Subcutaneous adipose tissue (tissue), 4 donors: ENCODE measurements around the gene MYLK. TPM values are rescaled to one million over a fixed set of nuclear protein-coding genes. Genes with fewer than 3 reads are reported as not detected.

Experiments
- total RNA-seq, 4 donors: library from RNA; depleted of rRNA; stranded (reverse); fragments of >200 nt; gene quantifications; one replicate each; pipeline ENCODE4 v1.1.0, GENCODE V29; 2016
- TF ChIP-seq, protein P1 (sequence below): fragments of 450-650 bp; IDR thresholded peaks from one replicate; pipeline ENCODE4 v1.5.1; 2016; ENCODE audit warnings: low read depth, mild to moderate bottlenecking, control low read depth, antibody characterized with exemption, moderate library complexity

The MYLK gene
- total RNA-seq, 4 donors from 2014 or later, result 28.2 to 113 (median 58.3) TPM

DNA sequence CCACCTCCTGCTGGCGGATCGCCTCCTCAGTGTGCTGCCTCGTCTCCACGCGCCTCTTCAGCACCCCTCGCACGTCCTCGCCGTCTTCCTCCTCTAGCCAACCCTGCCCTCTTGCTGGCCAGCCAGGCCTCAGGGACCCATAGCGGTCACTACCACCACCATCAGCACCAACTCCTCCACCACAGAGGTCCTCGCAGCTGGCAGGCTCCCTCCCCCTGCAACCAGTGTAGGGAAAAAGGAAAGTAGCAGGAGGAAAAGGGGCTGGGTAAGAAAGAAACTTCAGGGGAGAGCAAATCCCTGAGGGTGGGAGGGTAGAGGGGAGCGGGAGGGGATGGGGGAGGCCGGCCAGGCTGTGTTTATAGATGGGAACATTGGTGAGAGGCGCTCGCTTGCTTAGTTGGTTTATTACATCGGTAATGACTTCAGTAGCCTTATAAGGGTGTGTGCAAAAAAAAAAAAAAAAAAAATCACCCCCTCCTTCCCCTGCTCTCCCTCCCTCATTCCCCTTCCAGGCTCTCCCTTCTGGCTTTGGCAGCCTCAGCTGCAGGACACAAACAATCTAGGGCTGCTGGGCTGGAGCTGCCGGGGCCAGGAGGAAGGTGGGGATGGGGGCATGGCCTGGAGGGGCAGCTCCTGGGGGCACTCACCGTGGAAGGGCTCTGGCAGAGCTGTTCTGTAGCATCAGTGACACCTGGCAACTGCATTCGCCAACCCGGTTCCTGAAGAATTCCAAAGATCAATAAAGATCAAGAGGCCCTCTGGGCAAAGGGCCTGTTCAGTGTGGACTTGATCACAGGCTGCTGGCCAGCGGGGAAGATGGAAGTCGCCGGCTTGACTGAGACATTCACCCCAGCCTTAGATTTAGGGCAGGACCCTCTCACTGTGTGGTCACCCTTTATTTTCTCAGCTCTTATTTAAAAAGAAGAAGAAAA lies 183.1 kb downstream of the MYLK start:
- TF ChIP-seq, protein P1, sequence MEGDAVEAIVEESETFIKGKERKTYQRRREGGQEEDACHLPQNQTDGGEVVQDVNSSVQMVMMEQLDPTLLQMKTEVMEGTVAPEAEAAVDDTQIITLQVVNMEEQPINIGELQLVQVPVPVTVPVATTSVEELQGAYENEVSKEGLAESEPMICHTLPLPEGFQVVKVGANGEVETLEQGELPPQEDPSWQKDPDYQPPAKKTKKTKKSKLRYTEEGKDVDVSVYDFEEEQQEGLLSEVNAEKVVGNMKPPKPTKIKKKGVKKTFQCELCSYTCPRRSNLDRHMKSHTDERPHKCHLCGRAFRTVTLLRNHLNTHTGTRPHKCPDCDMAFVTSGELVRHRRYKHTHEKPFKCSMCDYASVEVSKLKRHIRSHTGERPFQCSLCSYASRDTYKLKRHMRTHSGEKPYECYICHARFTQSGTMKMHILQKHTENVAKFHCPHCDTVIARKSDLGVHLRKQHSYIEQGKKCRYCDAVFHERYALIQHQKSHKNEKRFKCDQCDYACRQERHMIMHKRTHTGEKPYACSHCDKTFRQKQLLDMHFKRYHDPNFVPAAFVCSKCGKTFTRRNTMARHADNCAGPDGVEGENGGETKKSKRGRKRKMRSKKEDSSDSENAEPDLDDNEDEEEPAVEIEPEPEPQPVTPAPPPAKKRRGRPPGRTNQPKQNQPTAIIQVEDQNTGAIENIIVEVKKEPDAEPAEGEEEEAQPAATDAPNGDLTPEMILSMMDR, result no peak

- TF ChIP-seq, protein P1, result no peak
Observed at GRCh38 chr3:123698813-123699212, 185.3 kb downstream of the MYLK start.

DNA sequence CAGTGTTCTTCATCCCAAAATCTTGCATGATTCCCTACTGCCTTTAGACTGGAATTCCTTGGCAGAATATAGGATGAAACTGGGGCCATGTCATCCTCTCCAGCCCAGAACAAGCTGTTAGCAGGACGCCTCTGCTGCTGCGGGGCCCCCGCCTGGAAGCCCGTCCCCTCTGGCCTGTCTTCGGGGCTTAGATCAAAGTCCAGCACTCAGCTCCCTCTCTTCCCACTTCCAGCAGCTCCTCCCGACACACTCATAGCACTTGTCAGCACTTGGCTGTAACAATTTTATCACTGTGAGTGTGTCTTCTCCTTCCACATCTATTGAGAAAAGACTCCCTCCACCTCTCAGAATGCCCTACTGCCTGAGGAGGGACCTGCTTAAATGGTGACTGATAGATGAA lies 187.3 kb downstream of the MYLK start:
- TF ChIP-seq, protein P1, result no peak

- TF ChIP-seq, protein P1, result no peak
Observed at GRCh38 chr3:123695731-123696640, 188.1 kb downstream of the MYLK start.

DNA sequence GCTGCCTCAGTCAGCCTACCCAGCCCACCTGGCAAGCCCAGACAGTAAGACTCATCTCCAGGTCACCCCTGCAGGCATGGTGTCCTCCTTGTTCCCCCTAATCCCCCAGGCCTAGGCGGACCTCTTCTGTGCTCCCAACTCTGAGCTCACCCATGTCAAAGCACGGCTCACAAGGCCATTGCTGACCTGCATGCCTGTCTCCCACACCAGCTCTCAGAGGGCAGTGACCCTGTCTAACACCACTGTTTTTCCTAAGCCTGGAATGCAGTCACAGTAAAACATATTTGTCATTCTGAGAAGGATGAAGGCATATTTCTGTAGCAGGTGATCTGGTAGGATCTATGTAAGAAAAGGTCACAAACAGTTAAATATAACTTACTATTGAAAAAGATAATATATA lies 189.0 kb downstream of the MYLK start:
- TF ChIP-seq, protein P1, result no peak

- TF ChIP-seq, protein P1, result no peak
Observed at GRCh38 chr3:123694366-123695087, 189.6 kb downstream of the MYLK start.
